Heart left ventricle (tissue), 16 donors: ENCODE results near the gene APCDD1. TPM values are rescaled to one million over a fixed set of nuclear protein-coding genes. Genes with fewer than 3 reads are reported as not detected.

Experiments
- ATAC-seq, 4 donors: fragments of 200-7000 bp; cut with Tn5 transposase; one replicate each; pipeline ENCODE4 v1.9.1; 2020 to 2022; ENCODE audit warnings: moderate library complexity in 4 of 4, mild to moderate bottlenecking in 3 of 4, moderate number of reproducible peaks in 1 of 4
- DNase-seq, 5 donors: peaks; one replicate each; pipeline ENCODE4 v3.0.0-alpha.2; 2020
- H3K27ac ChIP-seq, 12 donors: fragments of 200-600 bp; sonication (generic) in 4 of 12; one replicate each; pipeline versions ENCODE4 v1.5.0 to v1.8.0; 2016 to 2022; ENCODE audit warnings: mild to moderate bottlenecking in 2 of 12
- H3K27me3 ChIP-seq, 9 donors: fragments of 200-600 bp; sonication (generic) in 2 of 9; one replicate each; pipeline versions ENCODE4 v1.5.1 to v1.8.0; 2016 to 2022; ENCODE audit warnings: mild to moderate bottlenecking in 3 of 9
- H3K36me3 ChIP-seq, 9 donors: fragments of 200-600 bp; sonication (generic) in 2 of 9; one replicate each; pipeline versions ENCODE4 v1.5.0 to v1.8.0; 2018 to 2022; ENCODE audit warnings: mild to moderate bottlenecking in 2 of 9
- H3K4me1 ChIP-seq, 12 donors: fragments of 200-600 bp; sonication (generic) in 4 of 12; one replicate each; pipeline versions ENCODE4 v1.5.0 to v1.8.0; 2016 to 2022; ENCODE audit warnings: mild to moderate bottlenecking in 3 of 12
- H3K4me3 ChIP-seq, 12 donors: fragments of 200-600 bp; sonication (generic) in 4 of 12; one replicate each; pipeline versions ENCODE4 v1.5.0 to v1.8.0; 2017 to 2022; ENCODE audit warnings: mild to moderate bottlenecking in 9 of 12, moderate library complexity in 4 of 12
- H3K9me3 ChIP-seq, 12 donors: fragments of 200-600 bp; sonication (generic) in 4 of 12; one replicate each; pipeline versions ENCODE4 v1.5.0 to v1.8.0; 2016 to 2022; ENCODE audit warnings: mild to moderate bottlenecking in 1 of 12
- CTCF ChIP-seq, 12 donors: fragments of 200-600 bp; sonication (generic) in 4 of 12; IDR thresholded peaks; one replicate each; pipeline versions ENCODE4 v1.5.0 to v1.8.0; 2018 to 2022; ENCODE audit warnings: antibody characterized with exemption in 12 of 12, mild to moderate bottlenecking in 5 of 12
- POLR2A ChIP-seq, 2 donors: fragments of 450-650 bp; IDR thresholded peaks; one replicate each; pipeline ENCODE4 v1.6.1; 2017; ENCODE audit warnings: antibody characterized with exemption in 2 of 2, mild to moderate bottlenecking in 2 of 2, moderate library complexity in 2 of 2
- WGBS, 4 donors: extraction: QIAGEN DNeasy Blood & Tissue Kit in 2 of 4; methylation state at CpG; one replicate each; pipeline versions ENCODE4 v1.1.5 to v1.1.7; 2013 to 2018; 5-methylcytosine and 5-hydroxymethylcytosine counted together
- intact Hi-C, 10 donors: fragments of 100-400 bp; cut with DNase I; formaldehyde crosslinking; loops; one replicate each; pipeline versions ENCODE4 v1.11.1 to v1.14.2; 2022
- polyA plus RNA-seq, 2 donors: library from polyadenylated mRNA; stranded (reverse); fragments of 200-250 nt; gene quantifications; one replicate each; pipeline ENCODE4 v1.2.3, GENCODE V29; 2013
- total RNA-seq, 9 donors: library from RNA; depleted of rRNA in 2 of 9; stranded (reverse); fragments of >200 nt in 2 of 9; fragmentation: NEBNext Ultra II Directional in 3 of 9; extraction: Animal tissue kit (Norgen Biotek cat#: 25700) in 3 of 9; gene quantifications; one replicate each; pipeline versions ENCODE4 v1.1.0 to v1.2.4, GENCODE V29; 2016 to 2023
- donor health status: ischemic (EF 13 %, LVEDD 7.1; RV severe dilation, severe dysfunction).
- donor health status: healthy with polysubstance abuse.
- donor health status: DM: no; HTN: yes; CAD: no.
- donor health status: DM: no; HTN: no; CAD: no.
- donor health status: ischemic (EF 25% LVEDD 6.9; RV normal size, moderate dysfunction).
- donor health status: ischemic (EF 25% LVEDD 5.7; RV mildly dilated, moderate dysfunction).
- donor health status: healthy.
- donor health status: DM: yes; HTN: yes; CAD: no.
- donor health status: ischemic (EF 35%, LVEDD 5.7; RV mildly dilated, moderate dysfunction).
- donor health status: nonischemic (EF 11% LVEDD 7.7; RV severe dilation, severe dysfunction).
- donor health status: DM: yes; HTN: yes; CAD: no.
- donor health status: PGD.
- donor health status: ischemic (EF 29% LVEDD 5.4; RV normal size, mild dysfunction).
- donor health status: nonischemic (EF 23%, LVEDD 6.1; RV moderate dilation, normal function).

APCDD1 gene
- total and polyA plus RNA-seq, 11 donors: 7.5 to 65.4 (median 15.7) TPM

- H3K4me3 ChIP-seq: no peak overlapping the region
- TF ChIP-seq POLR2A (IDR thresholded peaks at IDR 0.05) (no peak), CTCF (IDR thresholded peaks at IDR 0.05) (no peak)
- no peaks in the 10 kb centered on the region for H3K9me3 ChIP-seq
- H3K36me3 ChIP-seq: peaks cover 0 to 20% (median 3%) of the 10 kb centered on the region in 9 donors
- peaks cover 0 to 28% (median 11%) of the 10 kb centered on the region in 12 donors for H3K4me1 ChIP-seq
- 94 to 98% (median 97%) methylated on average over 17 of the region's 17 CpGs for WGBS, 4 donors
- H3K27me3 ChIP-seq: no peaks in the 10 kb centered on the region
- no peak overlapping the region for H3K27ac ChIP-seq
- no peak for ATAC-seq
- DNase-seq: no peak
- intact Hi-C loops: no loop called here
Measured at GRCh38 chr18:10474309-10474708, 19.9 kb downstream of the APCDD1 start.

- Histone ChIP-seq H3K36me3 (peaks cover 0 to 17% (median 0%) of the 10 kb centered on the region in 9 donors), H3K4me3 (no peak overlapping the region), H3K27me3 (no peaks in the 10 kb centered on the region), H3K9me3 (no peaks in the 10 kb centered on the region), H3K4me1 (peaks cover 0 to 35% (median 14%) of the 10 kb centered on the region in 12 donors), H3K27ac (no peak overlapping the region)
- no peak for DNase-seq
- intact Hi-C loops: no loop called here
- no peak for ATAC-seq
- TF ChIP-seq POLR2A (IDR thresholded peaks at IDR 0.05): no peak
- no peak for TF ChIP-seq CTCF (IDR thresholded peaks at IDR 0.05)
- WGBS, 4 donors: 84 to 91% (median 89%) methylated on average over 3 of the region's 3 CpGs
Measured at GRCh38 chr18:10475276-10475653, 20.8 kb downstream of the APCDD1 start.

- DNase-seq: no peak
Measured at GRCh38 chr18:10475654-10476291, 21.3 kb downstream of the APCDD1 start.

GRCh38 chr18:10476338-10476791 lies 21.9 kb downstream of the APCDD1 start:
- H3K36me3 ChIP-seq: peaks cover 0 to 15% (median 0%) of the 10 kb centered on the region in 9 donors
- intact Hi-C loops: no loop called here
- TF ChIP-seq CTCF (IDR thresholded peaks at IDR 0.05) (no peak), POLR2A (IDR thresholded peaks at IDR 0.05) (no peak)

More at GRCh38 chr18:10475654-10476291, 21.3 kb downstream of the APCDD1 start:
- H3K27ac ChIP-seq: no peak overlapping the region
- no peak overlapping the region for H3K4me3 ChIP-seq
- 84 to 91% (median 87%) methylated on average over 15 of the region's 15 CpGs for WGBS, 4 donors
- H3K36me3 ChIP-seq: peaks cover 0 to 17% (median 0%) of the 10 kb centered on the region in 9 donors
- no peaks in the 10 kb centered on the region for H3K9me3 ChIP-seq
- TF ChIP-seq CTCF (IDR thresholded peaks at IDR 0.05): no peak
- TF ChIP-seq POLR2A (IDR thresholded peaks at IDR 0.05): no peak
- peaks cover 0 to 35% (median 14%) of the 10 kb centered on the region in 12 donors for H3K4me1 ChIP-seq
- intact Hi-C loops: no loop called here
- no peak for ATAC-seq
- H3K27me3 ChIP-seq: no peaks in the 10 kb centered on the region

More at GRCh38 chr18:10476338-10476791, 21.9 kb downstream of the APCDD1 start:
- DNase-seq (no peak), ATAC-seq (no peak)
- Histone ChIP-seq H3K27me3 (no peaks in the 10 kb centered on the region), H3K9me3 (no peaks in the 10 kb centered on the region), H3K4me3 (no peak overlapping the region), H3K27ac (no peak overlapping the region), H3K4me1 (peaks cover 0 to 35% (median 14%) of the 10 kb centered on the region in 12 donors)
- 82 to 88% (median 85%) methylated on average over 9 of the region's 9 CpGs for WGBS, 4 donors
